Liver (tissue), 9 donors: ENCODE data around the gene ZNF568. TPM values are rescaled to one million over a fixed set of nuclear protein-coding genes. Genes with fewer than 3 reads are reported as not detected.

ENCODE experiments used
- DNase-seq: peaks from one replicate; pipeline ENCODE4 v3.0.0-alpha.2; 2017; ENCODE audit warnings: low spot score
- H3K27ac ChIP-seq, 2 donors: one replicate each; pipeline ENCODE4 v1.7.0; 2013; ENCODE audit warnings: inconsistent platforms in 2 of 2, low read length in 2 of 2, control low read depth in 1 of 2, low read depth in 1 of 2, mild to moderate bottlenecking in 1 of 2
- H3K27me3 ChIP-seq, 4 donors: one replicate each; pipeline versions ENCODE4 v1.6.1 to v1.7.0; 2013; ENCODE audit warnings: low read length in 3 of 4, inconsistent platforms in 1 of 4, mild to moderate bottlenecking in 1 of 4, moderate library complexity in 1 of 4; ENCODE audit not compliant: control insufficient read depth in 4 of 4, insufficient read depth in 4 of 4
- H3K36me3 ChIP-seq, 4 donors: one replicate each; pipeline versions ENCODE4 v1.6.1 to v1.7.0; 2013; ENCODE audit warnings: low read length in 3 of 4, mild to moderate bottlenecking in 3 of 4, low read depth in 1 of 4, moderate library complexity in 1 of 4; ENCODE audit not compliant: control insufficient read depth in 4 of 4, insufficient read depth in 3 of 4
- H3K4me1 ChIP-seq, 4 donors: one replicate each; pipeline versions ENCODE4 v1.6.1 to v1.7.0; 2013; ENCODE audit warnings: low read length in 3 of 4, mild to moderate bottlenecking in 3 of 4, moderate library complexity in 1 of 4; ENCODE audit not compliant: control insufficient read depth in 4 of 4, insufficient read depth in 4 of 4
- H3K4me3 ChIP-seq, 3 donors: one replicate each; pipeline versions ENCODE4 v1.6.1 to v1.7.0; 2013; ENCODE audit warnings: low read length in 3 of 3, control low read depth in 1 of 3, low read depth in 1 of 3, mild to moderate bottlenecking in 1 of 3
- H3K9ac ChIP-seq, 2 donors: one replicate each; pipeline ENCODE4 v1.7.0; 2013; ENCODE audit warnings: low read length in 2 of 2, mild to moderate bottlenecking in 2 of 2, moderate library complexity in 2 of 2, control low read depth in 1 of 2, low read depth in 1 of 2
- H3K9me3 ChIP-seq, 4 donors: one replicate each; pipeline versions ENCODE4 v1.6.1 to v1.7.0; 2013; ENCODE audit warnings: low read length in 3 of 4; ENCODE audit not compliant: control insufficient read depth in 4 of 4
- FOXA1 ChIP-seq: IDR thresholded peaks from 2 replicates; pipeline ENCODE4 v1.6.1; 2016; ENCODE audit warnings: antibody characterized with exemption
- HNF4A ChIP-seq, 2 donors: conservative IDR thresholded peaks; 2 replicates each; pipeline ENCODE4 v1.6.1; 2016; ENCODE audit warnings: antibody characterized with exemption in 2 of 2, mild to moderate bottlenecking in 2 of 2
- NR2F2 ChIP-seq: IDR thresholded peaks from 2 replicates; pipeline ENCODE4 v1.6.1; 2016; ENCODE audit warnings: antibody characterized with exemption
- RAD21 ChIP-seq, 2 donors: IDR thresholded peaks; 2 replicates each; pipeline ENCODE4 v1.6.1; 2016; ENCODE audit warnings: antibody characterized with exemption in 2 of 2, mild to moderate bottlenecking in 2 of 2
- RXRA ChIP-seq, 2 donors: IDR thresholded peaks; 2 replicates each; pipeline ENCODE4 v1.6.1; 2017 to 2018; ENCODE audit warnings: antibody characterized with exemption in 2 of 2, mild to moderate bottlenecking in 1 of 2
- WGBS: extraction: QIAGEN DNeasy Blood & Tissue Kit; methylation state at CpG from one replicate; pipeline ENCODE4 v1.1.7; 2013; 5-methylcytosine and 5-hydroxymethylcytosine counted together
- polyA plus RNA-seq, 2 donors: library from polyadenylated mRNA; stranded (reverse) in 1 of 2; unstranded in 1 of 2; fragments of 200-250 nt in 1 of 2; fragments of >200 nt in 1 of 2; fragmentation: Nextera tagmentation in 1 of 2; extraction: Ambion mirVana in 1 of 2; gene quantifications; one replicate each; pipeline versions ENCODE4 v1.2.1 to v1.2.3, GENCODE V29; 2013 to 2015
- total RNA-seq, 2 donors: library from RNA; depleted of rRNA; stranded (reverse); fragments of >200 nt; gene quantifications; one replicate each; pipeline ENCODE4 v1.2.3, GENCODE V29; 2014
- TF ChIP-seq, protein P1 (sequence below): IDR thresholded peaks from 2 replicates; pipeline ENCODE4 v1.6.1; 2016; ENCODE audit warnings: antibody characterized with exemption
- TF ChIP-seq, protein P2 (sequence below): IDR thresholded peaks from 2 replicates; pipeline ENCODE4 v1.6.1; 2016; ENCODE audit warnings: antibody characterized with exemption
- donor health status: healthy.
- donor health status: healthy.
- donor health status: healthy.
- donor health status: healthy.
- donor health status: healthy.

The ZNF568 gene
- total and polyA plus RNA-seq, 4 donors = 1.4 to 5.5 (median 2.8) TPM

DNA sequence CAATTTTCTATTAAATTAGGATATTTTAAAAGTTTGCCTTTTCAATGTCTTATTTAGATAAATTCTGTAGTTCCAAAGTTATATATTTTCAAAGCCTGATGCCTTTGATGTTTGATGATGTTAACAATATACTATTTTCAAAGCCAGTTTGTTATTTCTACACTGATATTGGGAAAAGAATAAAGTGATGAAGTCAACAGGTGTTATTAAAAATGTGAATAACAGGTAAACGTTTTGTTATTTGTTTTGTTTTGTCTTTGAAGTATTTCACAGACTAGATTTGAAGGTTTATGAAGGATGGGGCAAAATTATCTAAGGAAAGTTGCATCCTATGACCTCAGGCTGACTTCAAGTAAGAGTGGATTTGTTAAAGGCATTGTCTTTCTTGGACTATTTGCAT is 129.0 kb downstream of the ZNF568 start:
- DNase-seq = no peak
- H3K27ac ChIP-seq = no peak overlapping the region
- no peaks in the 10 kb centered on the region for H3K27me3 ChIP-seq
- 33% methylated on average over 1 of the region's 1 CpG for WGBS
- H3K36me3 ChIP-seq = no peaks in the 10 kb centered on the region
- TF ChIP-seq NR2F2 = no peak
- TF ChIP-seq, protein P1, sequence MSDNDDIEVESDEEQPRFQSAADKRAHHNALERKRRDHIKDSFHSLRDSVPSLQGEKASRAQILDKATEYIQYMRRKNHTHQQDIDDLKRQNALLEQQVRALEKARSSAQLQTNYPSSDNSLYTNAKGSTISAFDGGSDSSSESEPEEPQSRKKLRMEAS = no peak
- TF ChIP-seq HNF4A (conservative IDR thresholded peaks at IDR 0.05) = no peak
- TF ChIP-seq RXRA (IDR thresholded peaks at IDR 0.05) = no peak
- TF ChIP-seq FOXA1 = no peak
- TF ChIP-seq, protein P2, sequence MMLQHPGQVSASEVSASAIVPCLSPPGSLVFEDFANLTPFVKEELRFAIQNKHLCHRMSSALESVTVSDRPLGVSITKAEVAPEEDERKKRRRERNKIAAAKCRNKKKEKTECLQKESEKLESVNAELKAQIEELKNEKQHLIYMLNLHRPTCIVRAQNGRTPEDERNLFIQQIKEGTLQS = no peak
- TF ChIP-seq RAD21 (IDR thresholded peaks at IDR 0.05) = no peak
- no peaks in the 10 kb centered on the region for H3K4me1 ChIP-seq
- peaks cover 3 to 20% (median 8%) of the 10 kb centered on the region in 4 donors for H3K9me3 ChIP-seq
- no peak overlapping the region for H3K9ac ChIP-seq
- H3K4me3 ChIP-seq = no peak overlapping the region

Other genes with a start within 250 kb of the ZNF568 start
- 1 to 10 TPM; 3.7 to 3.8 TPM for gene ZNF461, start 249.5 kb upstream of the ZNF568 start, total RNA-seq
- 1 to 10 TPM in 1 of 2 donors, under 1 TPM in 1; 0.90 to 1.6 TPM for gene ZNF461, start 249.5 kb upstream of the ZNF568 start, polyA plus RNA-seq
- gene ZNF567, start 228.7 kb upstream of the ZNF568 start, total RNA-seq = 1 to 10 TPM; 3.5 to 4.3 TPM
- 1 to 10 TPM; 1.7 TPM for gene ZNF567, start 228.7 kb upstream of the ZNF568 start, polyA plus RNA-seq
- gene ZNF850, start 143.5 kb upstream of the ZNF568 start, total RNA-seq = 1 to 10 TPM; 3.2 to 5.0 TPM
- gene ZNF850, start 143.5 kb upstream of the ZNF568 start, polyA plus RNA-seq = under 1 TPM; 0.15 to 0.20 TPM
- gene ZNF790, start 77.9 kb upstream of the ZNF568 start, total RNA-seq = 1 to 10 TPM; 5.3 to 5.5 TPM
- gene ZNF790, start 77.9 kb upstream of the ZNF568 start, polyA plus RNA-seq = 1 to 10 TPM; 2.8 to 3.1 TPM
- 1 to 10 TPM; 2.3 to 4.7 TPM for gene ZNF345, start 65.5 kb upstream of the ZNF568 start, total RNA-seq
- 1 to 10 TPM in 1 of 2 donors, under 1 TPM in 1; 0.67 to 1.9 TPM for gene ZNF345, start 65.5 kb upstream of the ZNF568 start, polyA plus RNA-seq
- 1 to 10 TPM; 1.1 to 1.3 TPM for gene ZNF829, start within 50 bp of the ZNF568 start, total RNA-seq
- under 1 TPM; 0.32 to 0.40 TPM for gene ZNF829, start within 50 bp of the ZNF568 start, polyA plus RNA-seq
- 1 to 10 TPM; 4.4 to 5.2 TPM for gene ZNF420, start 162.1 kb downstream of the ZNF568 start, total RNA-seq
- gene ZNF420, start 162.1 kb downstream of the ZNF568 start, polyA plus RNA-seq = 1 to 10 TPM; 2.0 to 2.3 TPM